Measurements from ENCODE around the gene SNCAIP. TPM values are rescaled to one million over a fixed set of nuclear protein-coding genes. Genes with fewer than 3 reads are reported as not detected.

SNCAIP gene
- total RNA-seq, 1 experiment from 2014 or later = 0.21 TPM

- CTCF ChIA-PET = interaction anchor here (0.5 to 2.0 kb wide), 5 partner anchors 10 to 174 kb away, joined by 3 to 6 read pairs (median 3); no protein-coding TSS in a partner anchor
- intact Hi-C loops (cut with micrococcal nuclease) = no loop called here
- Mint-ChIP-seq H3K27ac (ENCODE audit: low read depth, unreplicated experiment) (no peak overlapping the region), H3K9me3 (ENCODE audit: unreplicated experiment) (no peaks in the 10 kb centered on the region), H3K36me3 (ENCODE audit: insufficient read depth, unreplicated experiment) (no peaks in the 10 kb centered on the region), H3K27me3 (ENCODE audit: insufficient read depth, unreplicated experiment) (no peaks in the 10 kb centered on the region), H3K4me1 (ENCODE audit: insufficient read depth, unreplicated experiment) (peaks cover 6% of the 10 kb centered on the region), H3K4me3 (ENCODE audit: unreplicated experiment) (no peak overlapping the region)
- BruUV-seq (replicated peaks) = no TSS peak
- no peak for DNase-seq (ENCODE audit: unreplicated experiment)
- POLR2A ChIA-PET = interaction anchor here (1.0 to 1.3 kb wide), 3 partner anchors 19 to 83 kb away, joined by 3 to 4 read pairs (median 4); no protein-coding TSS in a partner anchor
- TF ChIP-seq CTCF (IDR thresholded peaks at IDR 0.05; ENCODE audit: unreplicated experiment) = no peak
These were observed 57.3 kb downstream of the SNCAIP start for GRCh38 chr5:122369253-122369815.

GRCh38 chr5:122371511-122372151 lies 59.6 kb downstream of the SNCAIP start:
- no TSS peak for BruUV-seq (replicated peaks)
- Mint-ChIP-seq H3K9me3 (ENCODE audit: unreplicated experiment) (no peaks in the 10 kb centered on the region), H3K36me3 (ENCODE audit: insufficient read depth, unreplicated experiment) (no peaks in the 10 kb centered on the region), H3K4me1 (ENCODE audit: insufficient read depth, unreplicated experiment) (peaks cover 6% of the 10 kb centered on the region), H3K27me3 (ENCODE audit: insufficient read depth, unreplicated experiment) (no peaks in the 10 kb centered on the region), H3K4me3 (ENCODE audit: unreplicated experiment) (no peak overlapping the region), H3K27ac (ENCODE audit: low read depth, unreplicated experiment) (no peak overlapping the region)
- CTCF ChIA-PET = interaction anchor here (0.5 to 1.3 kb wide), 2 partner anchors 15 to 38 kb away, joined by 3 to 5 read pairs; no protein-coding TSS in a partner anchor
- intact Hi-C loops (cut with micrococcal nuclease) = no loop called here
- no peak for TF ChIP-seq CTCF (IDR thresholded peaks at IDR 0.05; ENCODE audit: unreplicated experiment)
- DNase-seq (ENCODE audit: unreplicated experiment) = no peak
- POLR2A ChIA-PET = interaction anchor here (1.1 kb wide), 1 partner anchor 31 kb away, joined by 4 read pairs; no protein-coding TSS in a partner anchor

- Mint-ChIP-seq H3K27ac (ENCODE audit: low read depth, unreplicated experiment) (no peak overlapping the region), H3K27me3 (ENCODE audit: insufficient read depth, unreplicated experiment) (no peaks in the 10 kb centered on the region), H3K9me3 (ENCODE audit: unreplicated experiment) (no peaks in the 10 kb centered on the region), H3K4me3 (ENCODE audit: unreplicated experiment) (no peak overlapping the region), H3K36me3 (ENCODE audit: insufficient read depth, unreplicated experiment) (no peaks in the 10 kb centered on the region), H3K4me1 (ENCODE audit: insufficient read depth, unreplicated experiment) (peaks cover 15% of the 10 kb centered on the region)
- ChIA-PET POLR2A (interaction anchor here (0.6 to 1.1 kb wide), 3 partner anchors 9 to 1360 kb away, joined by 3 read pairs; no protein-coding TSS in a partner anchor), CTCF (interaction anchor here (0.6 to 1.3 kb wide), 3 partner anchors 8 to 179 kb away, joined by 3 read pairs; no protein-coding TSS in a partner anchor)
- no peak for DNase-seq (ENCODE audit: unreplicated experiment)
- intact Hi-C loops (cut with micrococcal nuclease) = no loop called here
- TF ChIP-seq CTCF (IDR thresholded peaks at IDR 0.05; ENCODE audit: unreplicated experiment) = no peak
- no TSS peak for BruUV-seq (replicated peaks)
These were observed 62.1 kb downstream of the SNCAIP start for GRCh38 chr5:122374110-122374509.

GRCh38 chr5:122375801-122376200 lies 63.8 kb downstream of the SNCAIP start:
- no peak for DNase-seq (ENCODE audit: unreplicated experiment)
- Mint-ChIP-seq H3K9me3 (ENCODE audit: unreplicated experiment) (no peaks in the 10 kb centered on the region), H3K4me3 (ENCODE audit: unreplicated experiment) (no peak overlapping the region), H3K27me3 (ENCODE audit: insufficient read depth, unreplicated experiment) (no peaks in the 10 kb centered on the region), H3K27ac (ENCODE audit: low read depth, unreplicated experiment) (no peak overlapping the region), H3K4me1 (ENCODE audit: insufficient read depth, unreplicated experiment) (peaks cover 15% of the 10 kb centered on the region), H3K36me3 (ENCODE audit: insufficient read depth, unreplicated experiment) (no peaks in the 10 kb centered on the region)
- intact Hi-C loops (cut with micrococcal nuclease) = no loop called here
- BruUV-seq (replicated peaks) = no TSS peak
- no peak for TF ChIP-seq CTCF (IDR thresholded peaks at IDR 0.05; ENCODE audit: unreplicated experiment)
- POLR2A ChIA-PET = no interaction called here
- CTCF ChIA-PET = interaction anchor here (1.2 kb wide), 1 partner anchor 180 kb away, joined by 3 read pairs; no protein-coding TSS in a partner anchor
